Measurements from ENCODE around the gene OR2M4. TPM values are rescaled to one million over a fixed set of nuclear protein-coding genes. Genes with fewer than 3 reads are reported as not detected.

OR2M4 gene, protein sequence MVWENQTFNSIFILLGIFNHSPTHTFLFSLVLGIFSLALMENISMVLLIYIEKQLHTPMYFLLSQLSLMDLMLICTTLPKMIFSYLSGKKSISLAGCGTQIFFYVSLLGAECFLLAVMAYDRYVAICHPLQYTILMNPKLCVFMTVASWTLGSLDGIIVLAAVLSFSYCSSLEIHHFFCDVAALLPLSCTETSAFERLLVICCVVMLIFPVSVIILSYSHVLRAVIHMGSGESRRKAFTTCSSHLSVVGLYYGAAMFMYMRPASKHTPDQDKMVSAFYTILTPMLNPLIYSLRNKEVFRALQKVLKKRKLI
- total RNA-seq (2022) (not detected in 2 replicates), Bru-seq, nascent RNA (not detected), BruChase-seq, experiment 1, labeled RNA remaining after a 6-hour chase (not detected), BruChase-seq, experiment 2, labeled RNA remaining after a 2-hour chase (not detected)
- long read RNA-seq, result 0 reads

- Mint-ChIP-seq H3K36me3 (ENCODE audit: insufficient read depth, unreplicated experiment) (no peaks in the 10 kb centered on the region), H3K27ac (ENCODE audit: unreplicated experiment) (no peak within 1 kb of the TSS), H3K4me1 (ENCODE audit: low read depth, unreplicated experiment) (no peaks in the 10 kb centered on the region), H3K27me3 (ENCODE audit: unreplicated experiment) (no peaks in the 10 kb centered on the region), H3K9me3 (ENCODE audit: low read depth, unreplicated experiment) (peaks cover 22% of the 10 kb centered on the region), H3K4me3 (ENCODE audit: low read depth, unreplicated experiment) (no peak within 1 kb of the TSS)
- BruUV-seq (replicated peaks), result no TSS peak
- CTCF ChIA-PET, result no interaction called here
- TF ChIP-seq, protein P1, sequence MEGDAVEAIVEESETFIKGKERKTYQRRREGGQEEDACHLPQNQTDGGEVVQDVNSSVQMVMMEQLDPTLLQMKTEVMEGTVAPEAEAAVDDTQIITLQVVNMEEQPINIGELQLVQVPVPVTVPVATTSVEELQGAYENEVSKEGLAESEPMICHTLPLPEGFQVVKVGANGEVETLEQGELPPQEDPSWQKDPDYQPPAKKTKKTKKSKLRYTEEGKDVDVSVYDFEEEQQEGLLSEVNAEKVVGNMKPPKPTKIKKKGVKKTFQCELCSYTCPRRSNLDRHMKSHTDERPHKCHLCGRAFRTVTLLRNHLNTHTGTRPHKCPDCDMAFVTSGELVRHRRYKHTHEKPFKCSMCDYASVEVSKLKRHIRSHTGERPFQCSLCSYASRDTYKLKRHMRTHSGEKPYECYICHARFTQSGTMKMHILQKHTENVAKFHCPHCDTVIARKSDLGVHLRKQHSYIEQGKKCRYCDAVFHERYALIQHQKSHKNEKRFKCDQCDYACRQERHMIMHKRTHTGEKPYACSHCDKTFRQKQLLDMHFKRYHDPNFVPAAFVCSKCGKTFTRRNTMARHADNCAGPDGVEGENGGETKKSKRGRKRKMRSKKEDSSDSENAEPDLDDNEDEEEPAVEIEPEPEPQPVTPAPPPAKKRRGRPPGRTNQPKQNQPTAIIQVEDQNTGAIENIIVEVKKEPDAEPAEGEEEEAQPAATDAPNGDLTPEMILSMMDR (IDR thresholded peaks at IDR 0.05; ENCODE audit: unreplicated experiment), result no peak
- no peak for DNase-seq
- intact Hi-C loops (cut with micrococcal nuclease; ENCODE audit: unreplicated experiment), result no loop called here
Measured at GRCh38 chr1:248231117-248231516, at the start of gene OR2M4. TSS of gene OR2M4 (plus strand) at chr1:248231417. CDS start at chr1:248238929, 7,512 bp downstream.

DNA sequence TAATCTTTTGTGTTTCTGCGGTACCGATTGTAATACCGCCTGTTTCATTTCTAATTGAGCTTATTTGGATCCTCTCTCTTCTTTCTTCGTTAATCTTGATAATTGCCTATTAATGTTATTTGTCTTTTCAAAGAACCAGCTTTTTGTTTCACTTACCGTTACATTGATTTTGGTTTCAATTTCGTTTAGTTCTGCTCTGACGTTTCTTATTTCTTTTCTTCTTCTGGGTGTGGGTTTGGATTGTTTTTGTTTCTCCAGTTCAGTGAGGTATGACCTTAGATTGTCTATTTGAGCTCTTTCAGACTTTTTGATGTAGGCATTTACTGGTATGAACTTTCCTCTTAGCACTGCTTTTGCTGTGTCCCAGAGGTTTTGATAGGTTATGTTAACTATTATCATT is 47.2 kb upstream of the OR2M4 start:
- Mint-ChIP-seq H3K9me3 (ENCODE audit: low read depth, unreplicated experiment) (peaks cover 27% of the 10 kb centered on the region), H3K27me3 (ENCODE audit: unreplicated experiment) (no peaks in the 10 kb centered on the region), H3K27ac (ENCODE audit: unreplicated experiment) (no peak overlapping the region), H3K36me3 (ENCODE audit: insufficient read depth, unreplicated experiment) (no peaks in the 10 kb centered on the region), H3K4me3 (ENCODE audit: low read depth, unreplicated experiment) (no peak overlapping the region), H3K4me1 (ENCODE audit: low read depth, unreplicated experiment) (no peaks in the 10 kb centered on the region)
- CTCF ChIA-PET, result no interaction called here
- BruUV-seq (replicated peaks), result no TSS peak
- no peak for DNase-seq
- intact Hi-C loops (cut with micrococcal nuclease; ENCODE audit: unreplicated experiment), result no loop called here
- TF ChIP-seq, protein P1 (IDR thresholded peaks at IDR 0.05; ENCODE audit: unreplicated experiment), result no peak

DNA sequence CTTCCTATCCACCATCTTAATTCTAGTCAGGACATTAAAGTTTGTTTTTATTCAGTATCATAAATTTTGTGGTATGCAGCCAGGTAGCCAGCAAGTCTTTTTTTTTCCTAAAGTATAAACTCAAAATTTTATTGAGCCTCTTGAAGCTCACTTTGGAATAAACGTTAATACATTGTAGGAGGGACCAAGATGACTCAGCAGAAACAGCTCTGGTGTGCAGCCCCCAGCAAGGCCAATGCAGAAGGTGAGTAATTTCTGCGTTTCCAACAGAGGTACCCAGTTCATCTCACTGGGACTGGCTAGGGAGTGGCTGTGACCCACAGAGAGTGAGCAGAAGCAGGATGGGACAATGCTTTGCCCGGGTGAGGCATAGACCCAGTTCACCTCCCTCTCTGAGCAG is 43.9 kb upstream of the OR2M4 start:
- no peaks in the 10 kb centered on the region for H3K27me3 Mint-ChIP-seq (ENCODE audit: unreplicated experiment)
- BruUV-seq (replicated peaks), result no TSS peak
- CTCF ChIA-PET, result no interaction called here
- DNase-seq, result no peak
- H3K36me3 Mint-ChIP-seq (ENCODE audit: insufficient read depth, unreplicated experiment), result no peaks in the 10 kb centered on the region
- H3K27ac Mint-ChIP-seq (ENCODE audit: unreplicated experiment), result no peak overlapping the region
- no peak overlapping the region for H3K4me3 Mint-ChIP-seq (ENCODE audit: low read depth, unreplicated experiment)
- H3K9me3 Mint-ChIP-seq (ENCODE audit: low read depth, unreplicated experiment), result peaks cover 30% of the 10 kb centered on the region
- intact Hi-C loops (cut with micrococcal nuclease; ENCODE audit: unreplicated experiment), result no loop called here
- TF ChIP-seq, protein P1 (IDR thresholded peaks at IDR 0.05; ENCODE audit: unreplicated experiment), result no peak
- H3K4me1 Mint-ChIP-seq (ENCODE audit: low read depth, unreplicated experiment), result no peaks in the 10 kb centered on the region

DNA sequence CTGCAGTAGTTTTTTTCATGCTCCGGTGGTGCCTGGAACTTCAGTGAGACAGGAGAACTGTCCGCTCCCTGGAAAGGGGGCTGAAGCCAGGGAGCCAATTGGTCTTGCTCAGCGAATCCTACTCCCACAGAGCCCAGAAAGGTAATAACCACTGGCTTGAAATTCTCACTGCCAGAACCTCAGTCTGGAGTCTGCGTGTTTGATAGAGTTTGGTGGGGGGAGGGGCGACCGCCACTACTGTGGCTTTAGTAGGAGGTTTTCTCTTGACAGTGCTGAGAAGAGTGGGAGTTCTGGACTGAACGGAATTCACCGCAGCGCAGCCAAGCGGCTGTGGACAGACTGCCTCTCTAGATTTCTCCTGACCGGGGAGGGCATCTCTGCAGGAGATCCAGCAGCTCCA is 42.2 kb upstream of the OR2M4 start:
- Mint-ChIP-seq H3K4me3 (ENCODE audit: low read depth, unreplicated experiment) (no peak overlapping the region), H3K36me3 (ENCODE audit: insufficient read depth, unreplicated experiment) (no peaks in the 10 kb centered on the region), H3K9me3 (ENCODE audit: low read depth, unreplicated experiment) (peaks cover 25% of the 10 kb centered on the region), H3K27me3 (ENCODE audit: unreplicated experiment) (no peaks in the 10 kb centered on the region), H3K27ac (ENCODE audit: unreplicated experiment) (no peak overlapping the region), H3K4me1 (ENCODE audit: low read depth, unreplicated experiment) (no peaks in the 10 kb centered on the region)
- no peak for DNase-seq
- no TSS peak for BruUV-seq (replicated peaks)
- CTCF ChIA-PET, result no interaction called here
- TF ChIP-seq, protein P1 (IDR thresholded peaks at IDR 0.05; ENCODE audit: unreplicated experiment), result no peak
- intact Hi-C loops (cut with micrococcal nuclease; ENCODE audit: unreplicated experiment), result no loop called here
